COLO829 (cell line): Measurements from ENCODE around the gene MYMK.

ENCODE experiments used
- DNase-seq: peaks from one replicate; pipeline ENCODE4 v3.0.0; 2012; ENCODE audit warnings: low spot score

MYMK gene

DNA sequence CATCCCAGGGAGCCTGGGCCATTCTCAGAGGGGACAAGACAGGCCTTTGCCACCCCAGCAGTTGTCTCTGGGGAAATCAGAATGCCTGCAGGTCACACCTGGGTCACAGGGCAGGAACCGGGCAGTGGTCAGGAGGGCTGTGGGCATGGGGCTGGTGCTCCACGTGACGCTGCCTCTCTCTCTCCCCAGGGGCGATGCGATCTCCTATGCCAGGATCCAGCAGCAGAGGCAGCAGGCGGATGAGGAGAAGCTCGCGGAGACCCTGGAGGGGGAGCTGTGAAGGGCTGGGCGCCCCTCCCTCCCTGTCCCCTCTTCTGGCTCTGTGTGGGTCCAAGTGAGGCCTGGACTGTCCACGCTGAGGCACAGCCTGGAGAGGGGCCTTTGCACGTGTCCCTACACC, 56.4 kb downstream of the MYMK start:
- DNase-seq, result no peak

DNA sequence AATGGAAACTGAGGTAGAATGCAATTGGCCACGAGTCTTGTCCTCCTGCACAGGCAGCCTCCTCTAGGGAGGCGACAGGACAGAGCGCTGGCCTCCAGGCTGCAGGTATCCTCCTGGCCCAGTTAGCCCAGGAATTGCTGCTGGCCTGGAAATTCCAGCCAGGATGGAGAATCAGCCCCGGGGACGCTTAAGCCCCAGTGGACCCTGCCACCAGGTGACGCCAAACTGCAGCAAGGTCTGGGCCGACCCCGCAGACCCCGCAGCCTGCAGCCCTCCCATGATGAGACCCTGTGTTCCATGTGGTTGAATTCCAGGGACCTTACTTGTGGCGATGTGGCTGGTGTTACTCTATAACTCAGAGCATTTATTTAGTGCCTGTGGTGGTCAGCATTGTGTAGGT, 57.7 kb downstream of the MYMK start:
- no peak for DNase-seq

DNA sequence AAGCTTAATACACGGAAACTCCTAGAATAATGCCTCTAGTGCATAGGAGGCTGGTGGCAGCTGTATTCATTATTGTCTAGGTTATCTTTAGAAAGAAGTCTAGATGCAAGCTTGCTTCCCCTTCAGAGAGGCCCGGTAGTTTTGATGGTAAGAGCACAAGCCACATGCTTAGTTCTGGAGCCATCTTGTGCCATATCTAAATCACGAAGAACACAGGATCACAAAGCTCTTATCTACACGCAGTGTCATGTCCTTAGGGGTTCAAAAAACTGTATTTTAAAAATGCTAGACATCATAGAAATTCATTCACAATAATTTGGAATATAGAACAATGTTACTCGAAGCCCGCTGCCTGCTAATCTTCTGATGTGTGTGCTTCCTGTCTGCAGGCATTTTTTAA, 58.8 kb downstream of the MYMK start:
- DNase-seq, result no peak

DNA sequence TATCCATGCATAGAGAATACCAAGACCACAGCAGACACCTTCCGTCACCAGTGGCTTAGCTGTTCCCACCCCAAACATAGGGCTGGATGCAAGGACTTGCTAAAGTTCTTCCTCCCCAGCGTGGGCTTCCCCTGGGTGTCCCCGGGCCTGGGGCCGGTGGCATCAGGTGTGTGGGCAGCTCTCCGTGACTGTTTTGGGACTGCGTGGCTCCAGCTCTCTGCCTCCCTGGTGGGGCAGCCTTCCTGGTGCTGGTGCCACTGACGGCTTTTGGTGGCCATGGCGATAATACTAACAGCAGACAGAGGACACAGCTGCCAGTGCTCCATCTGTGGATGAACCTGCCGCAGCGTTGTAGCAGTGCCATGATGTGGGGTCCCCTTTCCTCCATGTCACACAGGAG, 60.1 kb downstream of the MYMK start:
- DNase-seq, result no peak
